Skeletal muscle tissue (tissue), 4 donors: ENCODE results near the gene UMOD. TPM values are rescaled to one million over a fixed set of nuclear protein-coding genes. Genes with fewer than 3 reads are reported as not detected.

ENCODE experiments used
- H3K27ac ChIP-seq: one replicate; pipeline ENCODE4 v1.7.0; 2013; ENCODE audit warnings: mild to moderate bottlenecking, low read depth, low read length, inconsistent platforms
- H3K27me3 ChIP-seq, 3 donors: one replicate each; pipeline ENCODE4 v1.7.0; 2013; ENCODE audit warnings: low read length in 3 of 3; ENCODE audit not compliant: control insufficient read depth in 3 of 3, insufficient read depth in 3 of 3
- H3K36me3 ChIP-seq, 3 donors: one replicate each; pipeline ENCODE4 v1.7.0; 2013; ENCODE audit warnings: low read length in 3 of 3; ENCODE audit not compliant: control insufficient read depth in 3 of 3, insufficient read depth in 3 of 3
- H3K4me1 ChIP-seq, 3 donors: one replicate each; pipeline ENCODE4 v1.7.0; 2013; ENCODE audit warnings: low read length in 3 of 3, mild to moderate bottlenecking in 3 of 3; ENCODE audit not compliant: control insufficient read depth in 3 of 3, insufficient read depth in 3 of 3
- H3K4me3 ChIP-seq, 3 donors: one replicate each; pipeline ENCODE4 v1.7.0; 2013; ENCODE audit warnings: low read length in 3 of 3
- H3K9ac ChIP-seq, 3 donors: one replicate each; pipeline ENCODE4 v1.7.0; 2013; ENCODE audit warnings: low read length in 3 of 3, mild to moderate bottlenecking in 3 of 3, moderate library complexity in 2 of 3, low read depth in 1 of 3
- H3K9me3 ChIP-seq, 3 donors: one replicate each; pipeline ENCODE4 v1.7.0; 2013; ENCODE audit warnings: low read length in 3 of 3; ENCODE audit not compliant: control insufficient read depth in 3 of 3
- total RNA-seq: library from RNA; depleted of rRNA; stranded (reverse); fragments of >200 nt; gene quantifications from one replicate; pipeline ENCODE4 v1.2.3, GENCODE V29; 2014
- donor health status: Osteomylitis.

The UMOD gene
- total RNA-seq, 1 donor from 2014 or later: not detected

- Histone ChIP-seq H3K4me3 (no peak overlapping the region), H3K36me3 (no peaks in the 10 kb centered on the region), H3K4me1 (no peaks in the 10 kb centered on the region), H3K9me3 (no peaks in the 10 kb centered on the region), H3K27me3 (peaks cover 0 to 5% (median 0%) of the 10 kb centered on the region in 3 donors), H3K27ac (no peak overlapping the region), H3K9ac (no peak overlapping the region)
These were observed 61.0 kb downstream of the UMOD start for GRCh38 chr16:20291208-20292206.

GRCh38 chr16:20289571-20289970 lies 62.9 kb downstream of the UMOD start:
- no peak overlapping the region for H3K27ac ChIP-seq
- no peaks in the 10 kb centered on the region for H3K4me1 ChIP-seq
- H3K27me3 ChIP-seq: peaks cover 0 to 5% (median 0%) of the 10 kb centered on the region in 3 donors

DNA sequence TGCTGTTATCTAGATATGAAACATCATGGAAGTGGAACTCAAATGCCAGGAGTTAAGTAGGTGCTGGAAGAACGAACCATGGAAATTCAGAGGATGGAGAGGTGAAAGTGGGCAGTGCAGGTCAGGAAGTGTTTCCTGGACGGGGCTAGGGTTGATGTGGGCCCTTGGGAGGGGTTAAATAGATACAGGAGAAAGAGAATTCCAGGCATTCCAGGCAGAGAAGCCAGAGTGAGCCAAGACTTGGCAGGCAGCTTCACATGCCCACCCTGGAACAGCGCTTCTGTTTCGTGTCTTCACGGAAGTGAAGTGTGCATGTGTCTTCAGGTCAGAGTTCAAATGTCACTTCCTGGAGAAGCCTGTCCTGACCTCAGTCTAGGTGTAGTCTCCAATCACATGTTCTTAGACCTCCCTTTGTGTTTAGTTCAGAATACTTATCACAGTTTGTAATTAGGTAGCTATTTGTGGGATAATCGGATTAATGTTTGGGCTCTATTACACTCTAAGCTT lies 66.5 kb downstream of the UMOD start:
- Histone ChIP-seq H3K4me3 (no peak overlapping the region), H3K36me3 (no peaks in the 10 kb centered on the region), H3K4me1 (no peaks in the 10 kb centered on the region), H3K9ac (no peak overlapping the region), H3K27ac (no peak overlapping the region), H3K27me3 (no peaks in the 10 kb centered on the region), H3K9me3 (no peaks in the 10 kb centered on the region)

More at GRCh38 chr16:20289571-20289970, 62.9 kb downstream of the UMOD start:
- Histone ChIP-seq H3K9me3 (no peaks in the 10 kb centered on the region), H3K4me3 (no peak overlapping the region), H3K36me3 (no peaks in the 10 kb centered on the region), H3K9ac (no peak overlapping the region)

Other genes starting within 250 kb of the UMOD start
- not detected for gene GP2, start 25.2 kb downstream of the UMOD start, total RNA-seq
- gene PDILT, start 52.0 kb upstream of the UMOD start, total RNA-seq: not detected
- gene ACSM5, start 56.8 kb upstream of the UMOD start, total RNA-seq: 0.52 TPM
- gene ACSM2A, start 98.8 kb upstream of the UMOD start, total RNA-seq: not detected
- gene ACSM2B, start 223.7 kb upstream of the UMOD start, total RNA-seq: 0.52 TPM